Nucleus accumbens (tissue), 56 donors: ENCODE results near the gene PKDCC.

Experiments used
- DNase-seq, 56 donors: peaks; one replicate each; lab custom pipeline; 2025; lab: John Stamatoyannopoulos, UW

The PKDCC gene

DNA sequence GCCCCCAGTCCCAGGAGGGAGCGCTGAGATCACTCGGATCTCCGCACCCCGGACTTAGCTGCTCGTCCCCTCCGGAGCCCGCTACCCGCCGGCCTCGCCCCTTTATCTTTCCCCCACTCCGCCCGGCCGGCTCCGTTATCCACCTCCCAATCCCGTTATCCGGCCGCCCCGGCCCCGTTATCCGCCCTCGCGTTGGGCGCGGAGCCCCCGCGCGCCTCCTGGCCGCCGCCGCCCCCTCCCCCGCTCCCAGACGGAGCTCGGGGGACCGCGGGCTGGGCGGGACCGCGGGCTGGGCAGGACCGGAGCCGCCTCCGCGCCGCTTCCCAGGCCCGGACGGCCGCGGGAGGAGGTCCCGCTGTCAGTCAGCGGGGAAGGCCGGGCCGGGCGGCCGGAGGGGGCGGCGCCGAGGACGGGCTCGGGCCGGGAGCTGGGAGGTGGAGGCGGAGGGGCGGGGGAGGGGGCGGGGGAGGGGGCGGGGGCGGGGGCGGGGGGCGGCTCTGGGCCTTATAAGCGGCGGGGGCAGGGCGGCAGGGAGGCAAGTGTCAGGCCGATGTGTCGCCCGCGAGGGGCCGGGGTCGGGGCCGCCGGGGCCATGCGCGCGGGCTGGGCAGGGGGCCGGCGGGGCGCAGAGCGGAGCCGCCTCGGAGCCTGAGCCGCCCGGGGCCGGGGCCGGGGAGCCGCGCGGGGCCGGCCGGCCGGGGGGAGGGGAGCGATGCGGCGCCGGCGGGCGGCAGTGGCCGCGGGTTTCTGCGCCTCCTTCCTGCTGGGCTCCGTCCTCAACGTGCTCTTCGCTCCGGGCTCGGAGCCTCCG, at the start of gene PKDCC:
Gene PKDCC (plus strand): TSS at position 534 of the 811 bp plus-strand sequence. CDS start 179 bp downstream, at position 713.
- peak in 51 of 56 donors; percentile 15 to 88 (median 55) for DNase-seq

DNA sequence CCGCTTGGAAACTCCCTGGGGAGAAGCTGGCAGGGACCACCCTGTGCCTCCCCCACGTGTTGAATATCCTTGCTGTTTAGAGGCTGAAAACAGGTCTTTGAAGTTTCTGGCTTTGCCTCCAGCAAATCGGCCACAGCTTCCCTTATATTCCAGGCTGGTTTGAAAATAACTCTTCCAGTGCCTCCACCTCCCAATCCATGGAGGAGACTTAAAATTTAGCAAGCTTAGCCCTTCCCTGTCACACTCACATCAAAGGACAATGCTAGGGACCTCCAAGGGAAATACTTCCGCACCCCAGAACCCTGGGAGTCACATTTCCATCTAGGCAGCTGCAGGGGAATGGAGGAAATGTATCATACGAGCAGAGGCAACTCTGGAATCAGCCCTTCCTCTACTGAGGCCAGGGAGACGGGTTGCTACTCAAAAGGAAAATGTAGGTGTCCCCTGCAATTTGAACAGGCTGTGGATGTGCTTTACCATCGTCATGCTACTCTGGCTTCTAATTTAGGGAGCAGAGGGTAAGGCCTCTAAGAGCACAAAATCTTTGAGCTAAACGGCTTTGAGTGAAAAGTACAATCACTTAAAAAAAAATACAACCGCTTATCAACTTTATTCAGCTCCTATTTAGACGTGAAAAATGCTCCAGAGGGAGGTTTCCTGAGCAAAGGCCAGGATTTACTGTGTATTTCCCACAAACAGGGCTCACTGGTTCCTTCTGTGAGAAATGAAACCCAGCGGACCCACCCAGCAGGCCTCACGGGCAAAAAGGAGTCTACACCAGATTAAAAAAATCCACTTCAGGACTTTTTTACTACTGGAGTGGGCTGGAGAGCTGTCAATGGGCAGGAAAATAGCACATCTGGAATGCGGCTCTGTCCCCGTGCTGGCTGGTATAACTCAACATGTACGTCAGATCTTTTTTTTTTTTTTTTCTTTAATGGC, 49.4 kb upstream of the PKDCC start:
- no peak for DNase-seq

- DNase-seq: no peak
These were observed 48.7 kb upstream of the PKDCC start for GRCh38 chr2:41999128-41999480.

DNA sequence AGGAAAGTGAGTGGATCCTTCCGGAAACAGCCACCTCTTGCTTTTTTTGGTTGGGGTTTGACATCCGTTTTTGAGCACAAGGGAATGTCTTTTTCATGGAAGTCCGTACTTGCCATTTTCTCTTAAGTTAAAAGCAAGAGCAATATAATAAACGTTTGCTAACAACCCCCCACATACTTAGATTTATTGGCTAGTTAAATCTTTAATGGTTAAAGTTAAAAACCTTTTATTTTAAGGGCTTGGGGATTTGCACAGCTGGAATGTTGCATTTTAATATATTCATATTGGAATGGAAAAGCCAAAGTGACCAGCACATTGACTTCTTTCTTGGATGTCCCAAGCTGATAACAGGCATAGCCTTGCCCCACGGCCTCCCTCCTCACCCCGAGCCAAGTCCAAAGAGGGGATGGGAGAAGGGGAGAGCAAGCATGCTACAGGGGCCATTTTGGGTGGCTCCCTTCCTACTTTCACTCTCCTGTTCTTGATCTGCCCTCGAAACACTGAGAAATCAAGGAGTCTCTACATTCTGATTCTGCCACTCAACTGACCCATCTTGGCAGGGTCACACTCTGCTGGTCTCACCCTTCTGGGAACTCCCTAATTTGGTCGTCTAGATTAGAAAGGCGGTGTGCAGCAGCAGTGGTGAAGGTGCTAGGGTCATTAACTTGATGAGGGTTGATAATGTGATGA, 48.1 kb upstream of the PKDCC start:
- no peak for DNase-seq

GRCh38 chr2:42001711-42002201, 46.1 kb upstream of the PKDCC start:
- DNase-seq: no peak

GRCh38 chr2:42007551-42007950, 40.3 kb upstream of the PKDCC start:
- DNase-seq: no peak

GRCh38 chr2:42008241-42008921, 39.4 kb upstream of the PKDCC start:
- no peak for DNase-seq

DNA sequence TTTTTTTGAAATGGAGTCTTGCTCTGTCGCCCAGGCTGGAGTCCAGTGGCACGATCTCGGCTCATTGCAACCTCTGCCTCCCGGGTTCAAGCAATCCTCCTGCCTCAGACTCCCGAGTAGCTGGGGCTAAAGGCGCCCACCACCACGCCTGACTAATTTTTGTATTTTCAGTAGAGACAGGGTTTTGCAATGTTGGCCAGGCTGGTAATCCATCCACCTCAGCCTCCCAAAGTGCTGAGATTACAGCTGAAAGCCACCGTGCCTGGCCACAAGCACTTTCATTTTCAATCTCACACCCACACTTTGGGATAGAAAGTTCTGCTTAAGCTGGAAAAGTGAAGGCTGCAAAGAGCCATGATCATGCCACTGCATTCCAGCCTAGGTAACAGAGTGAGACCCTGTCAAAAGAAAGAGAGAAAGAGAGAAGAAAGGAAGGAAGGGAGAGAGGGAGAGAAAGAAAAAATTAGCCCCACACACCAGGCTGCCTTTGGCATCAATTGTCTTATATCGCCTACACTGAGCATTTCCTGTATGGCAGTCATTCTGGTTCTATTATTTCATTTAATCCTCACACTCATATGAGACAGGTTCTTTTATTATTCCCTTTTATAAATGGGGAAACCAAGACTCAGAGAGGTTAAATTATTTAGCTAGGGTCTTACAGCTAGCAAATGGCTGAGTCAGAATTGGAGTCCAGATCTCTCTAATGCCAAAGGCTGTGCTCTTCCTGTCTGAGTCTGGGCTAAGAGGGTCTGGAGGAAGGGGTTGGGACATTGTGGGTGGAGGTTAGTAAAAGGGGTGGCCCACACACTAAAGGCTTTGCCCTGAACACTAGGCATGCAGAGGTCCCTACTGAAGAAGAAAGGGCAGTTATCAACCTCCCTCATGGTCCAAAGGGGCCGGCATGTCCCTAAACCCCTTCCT, 37.9 kb upstream of the PKDCC start:
- no peak for DNase-seq

GRCh38 chr2:42010743-42011298, 37.0 kb upstream of the PKDCC start:
- no peak for DNase-seq

GRCh38 chr2:42012137-42012536, 35.7 kb upstream of the PKDCC start:
- DNase-seq: no peak

DNA sequence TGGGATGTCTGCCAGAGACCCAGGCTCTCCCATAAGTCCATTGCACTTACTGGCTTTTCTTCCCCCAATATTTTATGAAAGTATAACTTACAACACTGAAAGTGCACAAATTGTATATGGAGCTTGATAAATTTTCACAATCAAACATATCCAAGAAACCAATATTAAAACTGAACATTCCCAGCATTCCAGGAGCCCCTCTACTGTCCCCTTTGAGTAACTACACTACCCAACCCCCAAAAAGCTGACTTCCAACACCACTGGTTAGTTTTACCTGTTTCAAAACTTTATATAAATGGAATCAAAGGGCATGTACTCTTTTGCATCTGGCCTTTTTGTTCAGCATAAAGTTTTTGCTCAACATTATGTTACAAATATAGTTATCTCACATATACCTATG, 35.2 kb upstream of the PKDCC start:
- no peak for DNase-seq

- DNase-seq: no peak
These were observed 34.4 kb upstream of the PKDCC start for GRCh38 chr2:42013409-42013808.

DNA sequence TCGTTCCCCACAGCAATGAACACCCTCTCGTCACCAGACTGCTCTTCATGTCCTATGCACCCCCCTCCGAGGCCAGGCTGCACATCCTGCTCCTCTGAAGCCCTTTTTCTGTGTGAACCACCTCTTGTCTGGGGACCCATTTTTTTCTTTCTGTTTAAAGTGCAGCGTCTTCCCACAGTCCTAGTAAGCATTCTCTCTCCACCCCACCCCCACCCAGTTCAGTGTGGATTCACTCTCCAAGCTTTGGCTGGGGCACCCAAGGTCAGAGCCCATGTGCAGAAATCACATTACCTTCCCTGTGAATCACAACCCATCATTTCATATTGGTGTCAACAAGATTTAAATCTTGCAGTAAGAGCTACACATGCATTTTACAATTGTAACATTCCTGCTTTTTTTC, 26.4 kb upstream of the PKDCC start:
- no peak for DNase-seq

DNA sequence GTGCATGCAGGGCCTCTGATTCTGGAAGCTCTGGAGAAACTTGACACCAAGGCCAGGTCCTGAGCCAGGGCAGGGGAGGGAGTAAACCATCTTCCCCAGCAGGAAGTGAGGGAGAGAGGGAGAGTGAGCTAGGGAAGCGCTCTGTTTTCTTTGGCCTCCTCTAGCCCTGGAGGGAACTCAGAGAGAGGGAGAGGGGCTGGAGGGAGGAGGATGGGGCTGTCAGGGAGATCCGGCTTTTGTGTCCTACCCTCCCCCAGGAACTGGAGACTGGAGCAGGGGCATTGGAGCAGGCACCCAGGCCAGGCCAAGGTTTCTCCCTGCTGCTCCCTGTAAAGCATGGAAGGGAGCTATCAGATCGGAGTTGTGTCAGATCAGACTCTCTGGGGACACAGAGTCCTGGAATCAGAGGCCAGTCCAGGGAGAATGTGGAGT, 22.7 kb upstream of the PKDCC start:
- no peak for DNase-seq

DNA sequence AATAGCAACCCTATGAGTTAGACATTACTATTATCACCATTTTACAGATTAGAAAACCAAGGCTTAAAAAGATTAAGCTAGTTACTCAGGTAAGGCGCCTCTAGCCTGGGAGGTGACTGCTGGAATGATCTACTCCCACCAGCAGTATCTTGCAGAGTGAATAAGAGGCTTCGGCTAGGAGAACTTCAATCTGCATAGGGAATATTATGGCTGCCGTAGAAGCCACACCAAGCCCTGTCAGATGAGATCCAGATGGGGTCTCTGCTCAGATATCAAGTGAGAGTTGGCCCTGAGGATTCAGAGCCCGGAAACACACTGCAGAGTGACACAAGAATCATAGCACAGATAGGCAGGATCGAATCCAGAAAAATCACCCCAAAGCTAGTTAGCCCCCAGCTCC, 21.5 kb upstream of the PKDCC start:
- DNase-seq: no peak

DNA sequence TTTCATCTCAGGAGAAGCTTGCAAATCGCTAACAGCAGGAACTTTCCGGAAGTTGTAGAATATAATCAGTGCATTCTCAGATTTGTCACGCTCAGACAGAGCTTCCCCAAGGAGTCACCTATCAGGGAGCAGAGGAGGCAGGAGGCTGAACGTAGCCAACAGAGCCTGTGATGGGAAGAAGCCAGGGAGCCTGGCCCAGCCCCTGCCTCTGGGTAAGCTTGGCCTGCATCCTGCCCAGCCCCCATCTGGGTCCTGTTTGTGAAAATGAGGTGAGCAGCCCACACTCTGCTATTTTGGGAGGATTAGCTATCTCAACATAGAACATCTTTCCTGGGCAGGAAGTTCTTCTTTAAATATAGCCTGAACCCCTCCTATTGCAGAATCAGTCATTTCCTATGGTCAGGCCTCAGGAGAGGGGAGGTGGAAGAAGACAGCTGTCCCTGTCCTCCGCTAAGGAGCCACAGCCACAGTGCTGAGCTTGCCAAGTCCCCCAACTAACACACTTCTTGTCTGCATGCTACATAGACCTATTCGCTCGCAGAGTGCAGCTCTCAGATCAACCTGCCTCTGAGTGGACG, 19.2 kb upstream of the PKDCC start:
- peak in 2 of 56 donors; percentile 18 to 36 for DNase-seq

- no peak for DNase-seq
These were observed 18.6 kb upstream of the PKDCC start for GRCh38 chr2:42029171-42029570.

DNA sequence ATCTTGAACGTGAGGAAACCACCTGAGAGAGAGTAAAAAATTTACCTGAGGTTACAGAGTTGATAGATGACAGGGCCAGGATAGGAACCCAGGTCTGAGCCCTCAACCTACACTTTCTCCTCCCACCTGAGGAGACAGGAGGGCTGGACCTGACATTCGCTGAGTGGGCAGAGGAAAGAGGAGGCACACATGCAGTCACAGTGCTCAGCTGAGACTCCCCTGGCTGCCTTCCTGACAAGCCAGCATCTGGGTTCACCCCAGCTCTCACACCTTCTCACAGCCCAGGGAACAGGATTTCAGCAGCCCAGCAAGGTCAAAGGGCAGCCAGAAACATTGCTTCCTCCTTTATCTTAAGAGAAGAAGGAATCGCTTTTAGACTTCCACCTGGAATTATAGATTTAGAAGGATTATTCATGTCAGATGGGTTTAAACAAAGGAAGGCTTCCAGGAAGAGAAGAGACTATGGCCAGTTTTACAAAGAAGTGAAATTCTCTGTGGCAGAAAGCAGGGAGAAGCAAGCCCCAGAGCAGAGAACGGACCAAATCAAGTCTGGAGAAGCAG, 18.1 kb upstream of the PKDCC start:
- DNase-seq: no peak
